Osteocyte (in vitro differentiated cells): ENCODE data around the gene FRMD1. TPM values are rescaled to one million over a fixed set of nuclear protein-coding genes. Genes with fewer than 3 reads are reported as not detected.

Source experiments
- DNase-seq: peaks from one replicate; pipeline ENCODE4 v3.0.0; 2021; ENCODE audit warnings: mixed read lengths; ENCODE audit not compliant: unreplicated experiment; ENCODE audit errors: extremely low spot score
- H3K27ac Mint-ChIP-seq: one replicate; pipeline ENCODE4 v1.8.0; 2021; ENCODE audit warnings: mild to moderate bottlenecking, mixed read lengths; ENCODE audit not compliant: unreplicated experiment
- H3K27me3 Mint-ChIP-seq: one replicate; pipeline ENCODE4 v1.8.0; 2021; ENCODE audit warnings: mixed read lengths; ENCODE audit not compliant: unreplicated experiment
- H3K36me3 Mint-ChIP-seq: one replicate; pipeline ENCODE4 v1.8.0; 2021; ENCODE audit warnings: mixed read lengths; ENCODE audit not compliant: unreplicated experiment
- H3K4me1 Mint-ChIP-seq: one replicate; pipeline ENCODE4 v1.8.0; 2021; ENCODE audit warnings: mixed read lengths; ENCODE audit not compliant: unreplicated experiment
- H3K4me3 Mint-ChIP-seq: one replicate; pipeline ENCODE4 v1.8.0; 2021; ENCODE audit warnings: mild to moderate bottlenecking, moderate library complexity, mixed read lengths; ENCODE audit not compliant: unreplicated experiment
- H3K9me3 Mint-ChIP-seq: one replicate; pipeline ENCODE4 v1.8.0; 2021; ENCODE audit warnings: mixed read lengths; ENCODE audit not compliant: unreplicated experiment
- total RNA-seq: library from RNA; stranded (reverse); gene quantifications from 2 replicates; pipeline ENCODE4 v1.2.1, GENCODE V29; 2021
- TF ChIP-seq, protein P1 (sequence below): fragments of 200-600 bp; sonication (generic); IDR thresholded peaks from 2 replicates; pipeline ENCODE4 v1.5.0; 2021; ENCODE audit warnings: antibody characterized with exemption, mild to moderate bottlenecking, moderate library complexity

FRMD1 gene
- total RNA-seq, 1 donor from 2014 or later, result 0.05 TPM

DNA sequence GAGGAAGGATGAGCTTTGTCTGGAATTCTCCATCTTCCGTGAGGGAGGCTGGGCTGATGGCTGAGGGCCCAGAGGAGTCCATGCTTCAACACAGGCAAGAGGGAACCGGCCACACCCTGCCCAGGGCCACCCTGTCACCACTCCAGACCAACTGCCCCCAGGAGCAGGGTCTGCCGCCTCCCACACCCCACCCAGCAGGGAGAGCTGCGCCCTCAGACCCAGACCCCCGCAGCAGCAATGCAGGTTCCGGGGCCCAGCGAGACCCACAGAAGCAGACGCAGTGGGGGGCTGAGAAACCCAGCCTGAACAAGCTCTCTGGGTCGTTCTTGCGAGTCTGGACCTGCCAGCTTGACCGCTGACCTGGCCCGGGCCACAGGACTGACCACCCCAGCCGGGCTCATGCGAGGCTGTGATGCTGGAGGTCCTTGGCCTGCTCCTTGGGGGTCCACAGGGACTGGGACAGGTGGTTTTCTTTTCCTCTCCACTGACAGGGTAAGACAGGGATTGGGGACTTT lies 25.0 kb downstream of the FRMD1 start:
- Mint-ChIP-seq H3K27ac (no peak overlapping the region), H3K4me3 (no peak overlapping the region), H3K9me3 (no peaks in the 10 kb centered on the region), H3K36me3 (no peaks in the 10 kb centered on the region), H3K4me1 (no peaks in the 10 kb centered on the region), H3K27me3 (no peaks in the 10 kb centered on the region)
- TF ChIP-seq, protein P1, sequence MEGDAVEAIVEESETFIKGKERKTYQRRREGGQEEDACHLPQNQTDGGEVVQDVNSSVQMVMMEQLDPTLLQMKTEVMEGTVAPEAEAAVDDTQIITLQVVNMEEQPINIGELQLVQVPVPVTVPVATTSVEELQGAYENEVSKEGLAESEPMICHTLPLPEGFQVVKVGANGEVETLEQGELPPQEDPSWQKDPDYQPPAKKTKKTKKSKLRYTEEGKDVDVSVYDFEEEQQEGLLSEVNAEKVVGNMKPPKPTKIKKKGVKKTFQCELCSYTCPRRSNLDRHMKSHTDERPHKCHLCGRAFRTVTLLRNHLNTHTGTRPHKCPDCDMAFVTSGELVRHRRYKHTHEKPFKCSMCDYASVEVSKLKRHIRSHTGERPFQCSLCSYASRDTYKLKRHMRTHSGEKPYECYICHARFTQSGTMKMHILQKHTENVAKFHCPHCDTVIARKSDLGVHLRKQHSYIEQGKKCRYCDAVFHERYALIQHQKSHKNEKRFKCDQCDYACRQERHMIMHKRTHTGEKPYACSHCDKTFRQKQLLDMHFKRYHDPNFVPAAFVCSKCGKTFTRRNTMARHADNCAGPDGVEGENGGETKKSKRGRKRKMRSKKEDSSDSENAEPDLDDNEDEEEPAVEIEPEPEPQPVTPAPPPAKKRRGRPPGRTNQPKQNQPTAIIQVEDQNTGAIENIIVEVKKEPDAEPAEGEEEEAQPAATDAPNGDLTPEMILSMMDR, result no peak
- DNase-seq, result no peak

DNA sequence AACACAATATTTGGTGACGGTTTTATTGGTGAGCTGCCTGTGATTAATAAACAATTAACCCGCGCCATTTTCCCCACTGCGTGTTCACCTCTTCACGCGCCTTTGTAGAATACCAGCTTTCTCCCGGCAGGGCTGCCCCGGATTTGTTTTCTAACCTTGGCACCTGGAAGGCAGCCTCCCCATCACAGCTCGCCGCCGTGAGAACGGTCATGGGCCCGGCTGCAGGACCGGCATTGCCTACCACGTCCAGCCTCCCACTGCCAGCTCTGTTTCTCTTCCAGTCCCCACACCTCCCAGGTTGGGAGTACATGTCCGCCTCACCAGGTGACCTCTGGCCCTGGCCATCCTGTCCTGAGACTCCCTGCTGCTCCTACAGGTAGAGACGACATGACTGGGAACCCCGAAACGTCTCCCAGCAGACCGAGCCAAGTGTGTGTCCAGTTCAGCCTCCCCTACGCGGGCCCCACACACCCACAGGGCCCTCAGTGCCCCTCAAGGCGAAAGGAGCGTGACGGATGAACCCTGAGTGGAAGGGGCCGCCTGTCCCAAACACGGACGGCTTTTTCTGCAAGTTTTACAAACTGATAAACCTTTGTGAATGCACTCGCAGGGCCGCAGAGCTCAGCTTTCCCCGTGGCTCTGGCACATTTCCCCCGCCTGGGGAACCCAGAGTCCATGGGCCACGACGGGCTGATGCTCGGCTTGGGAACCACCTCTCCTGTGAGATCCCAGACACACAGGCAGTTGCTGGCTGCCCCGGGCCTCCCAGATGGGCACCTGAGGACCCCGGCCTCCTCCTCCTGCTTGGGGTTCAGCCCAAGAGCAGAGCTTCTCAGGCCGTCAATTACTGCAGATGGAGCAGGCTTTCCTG lies 25.7 kb downstream of the FRMD1 start:
- no peaks in the 10 kb centered on the region for H3K4me1 Mint-ChIP-seq

DNA sequence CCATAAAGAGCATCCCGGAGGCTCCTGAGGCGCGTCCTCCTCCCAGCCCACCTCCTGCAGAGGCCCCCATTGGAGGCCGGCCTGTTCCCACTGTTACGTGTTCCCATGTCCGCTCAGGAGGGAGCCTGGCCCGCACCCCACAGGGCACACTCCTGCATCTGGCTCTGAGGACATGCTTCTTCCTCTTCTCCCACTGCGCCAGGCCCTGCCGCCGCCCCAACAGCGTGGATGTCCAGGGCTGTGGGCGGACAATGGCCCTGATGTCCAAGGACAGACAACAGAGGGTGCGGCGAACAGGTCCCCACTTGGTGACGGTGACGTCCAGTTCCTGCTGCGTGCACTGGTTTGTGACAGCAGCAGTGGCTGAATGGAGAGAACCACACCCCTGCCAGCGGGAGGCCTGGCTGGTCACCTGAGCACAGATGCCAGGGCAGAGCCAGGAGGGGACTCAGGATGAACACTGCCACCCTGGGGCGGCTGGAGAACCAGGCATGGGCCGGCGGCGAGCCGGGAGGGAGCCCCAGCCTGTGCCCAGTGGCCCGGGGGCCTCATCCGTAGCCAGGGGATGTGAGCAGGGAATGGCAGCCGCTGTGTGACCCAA lies 26.6 kb downstream of the FRMD1 start:
- H3K4me3 Mint-ChIP-seq, result no peak overlapping the region
- TF ChIP-seq, protein P1, result no peak
- no peak overlapping the region for H3K27ac Mint-ChIP-seq
- H3K4me1 Mint-ChIP-seq, result no peaks in the 10 kb centered on the region
- no peaks in the 10 kb centered on the region for H3K36me3 Mint-ChIP-seq
- no peaks in the 10 kb centered on the region for H3K9me3 Mint-ChIP-seq
- DNase-seq, result no peak
- no peaks in the 10 kb centered on the region for H3K27me3 Mint-ChIP-seq

More for the DNA sequence above, 25.7 kb downstream of the FRMD1 start:
- no peak for DNase-seq
- Mint-ChIP-seq H3K27me3 (no peaks in the 10 kb centered on the region), H3K27ac (no peak overlapping the region), H3K9me3 (no peaks in the 10 kb centered on the region), H3K4me3 (no peak overlapping the region), H3K36me3 (no peaks in the 10 kb centered on the region)
- TF ChIP-seq, protein P1, result no peak

DNA sequence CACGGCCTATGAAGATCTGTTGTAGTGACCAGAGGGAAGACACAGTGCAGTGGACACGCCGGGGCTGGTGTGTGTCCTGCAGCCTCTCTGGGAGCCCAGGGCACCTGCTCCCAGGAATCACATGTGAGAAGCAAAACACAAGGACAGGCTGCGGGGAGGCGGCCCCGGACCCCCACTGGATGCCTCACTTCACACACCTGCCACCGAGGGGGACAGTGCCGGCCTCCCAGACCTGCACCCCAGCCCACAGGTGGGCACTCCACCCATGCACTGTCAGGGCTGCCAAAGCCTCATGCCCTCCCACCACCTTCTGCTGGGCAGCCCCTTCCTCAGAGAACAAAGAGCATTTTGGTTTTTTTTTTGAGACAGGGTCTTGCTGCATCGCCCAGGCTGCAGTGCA lies 27.4 kb downstream of the FRMD1 start:
- TF ChIP-seq, protein P1, result no peak
- Mint-ChIP-seq H3K9me3 (no peaks in the 10 kb centered on the region), H3K36me3 (no peaks in the 10 kb centered on the region), H3K4me3 (no peak overlapping the region), H3K4me1 (no peaks in the 10 kb centered on the region), H3K27ac (no peak overlapping the region), H3K27me3 (no peaks in the 10 kb centered on the region)
- no peak for DNase-seq

DNA sequence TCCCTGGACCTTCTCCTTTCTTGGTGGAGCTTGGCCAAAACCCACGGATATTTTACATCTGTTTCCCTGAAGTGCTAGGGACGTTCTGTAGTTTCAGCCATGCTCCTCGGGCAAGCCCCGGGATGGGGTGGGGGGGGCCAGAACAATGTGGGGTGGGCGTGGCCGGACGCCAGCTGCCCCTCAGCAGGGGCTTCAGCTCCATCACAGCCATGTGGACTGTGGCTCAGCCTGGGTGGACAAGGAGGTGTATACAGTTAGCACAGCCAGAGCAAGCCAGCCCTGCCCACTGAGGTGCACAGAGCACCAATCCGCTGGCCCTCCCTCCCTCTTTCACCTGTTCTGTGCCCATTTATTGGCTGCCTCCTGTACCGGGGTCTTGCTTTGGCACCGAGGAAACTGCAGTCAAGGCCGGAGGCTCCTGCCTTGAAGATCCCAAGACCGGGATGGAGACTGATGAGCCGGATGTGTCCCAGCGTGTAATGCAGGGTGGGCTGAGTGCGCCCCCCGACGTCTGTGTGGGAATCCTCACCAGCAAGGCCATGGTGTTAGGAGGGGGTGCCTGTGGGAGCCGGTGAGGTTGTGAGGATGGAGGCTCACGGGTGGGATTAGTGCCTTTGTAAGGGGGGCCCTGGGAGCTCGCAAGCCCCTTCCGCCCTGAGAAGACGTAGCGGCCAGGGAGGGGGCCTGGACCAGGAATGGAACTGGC lies 28.0 kb downstream of the FRMD1 start:
- Mint-ChIP-seq H3K36me3 (no peaks in the 10 kb centered on the region), H3K9me3 (no peaks in the 10 kb centered on the region), H3K4me3 (no peak overlapping the region), H3K4me1 (peaks cover 1% of the 10 kb centered on the region), H3K27me3 (no peaks in the 10 kb centered on the region), H3K27ac (no peak overlapping the region)
- DNase-seq, result no peak
- TF ChIP-seq, protein P1, result no peak
